ENCODE results near the gene ESR2. TPM values are rescaled to one million over a fixed set of nuclear protein-coding genes. Genes with fewer than 3 reads are reported as not detected.

Gene ESR2
- total RNA-seq, 2 donors from 2014 or later, result not detected

DNA sequence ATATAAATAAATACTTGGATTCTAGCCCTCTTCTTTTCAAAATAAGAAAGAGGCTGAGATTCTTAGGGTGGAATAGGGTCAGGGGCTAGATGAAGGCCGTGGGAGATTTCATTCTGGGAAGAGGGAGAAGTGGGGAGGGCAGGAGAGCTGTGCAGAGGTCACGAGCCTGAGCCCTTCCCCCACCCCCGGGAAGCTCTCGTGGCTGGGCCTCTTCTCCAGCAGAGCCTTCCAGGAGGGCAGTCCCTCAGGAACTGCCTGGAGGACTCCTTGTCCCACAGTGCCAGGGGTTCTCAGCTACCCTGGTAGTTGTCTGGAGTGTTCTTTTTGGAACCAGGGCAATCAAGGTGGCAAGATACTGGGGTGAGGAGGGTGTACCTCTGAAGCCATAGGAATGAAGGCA lies 94.0 kb downstream of the ESR2 start:
- H3K36me3 ChIP-seq (replicated peaks in 1 of 2; ENCODE audit: insufficient read depth in 1 of 2, low read depth in 2 of 2), result no peaks in the 10 kb centered on the region
- TF ChIP-seq POLR2A (IDR thresholded peaks at IDR 0.05), result no peak
- TF ChIP-seq, protein P1, sequence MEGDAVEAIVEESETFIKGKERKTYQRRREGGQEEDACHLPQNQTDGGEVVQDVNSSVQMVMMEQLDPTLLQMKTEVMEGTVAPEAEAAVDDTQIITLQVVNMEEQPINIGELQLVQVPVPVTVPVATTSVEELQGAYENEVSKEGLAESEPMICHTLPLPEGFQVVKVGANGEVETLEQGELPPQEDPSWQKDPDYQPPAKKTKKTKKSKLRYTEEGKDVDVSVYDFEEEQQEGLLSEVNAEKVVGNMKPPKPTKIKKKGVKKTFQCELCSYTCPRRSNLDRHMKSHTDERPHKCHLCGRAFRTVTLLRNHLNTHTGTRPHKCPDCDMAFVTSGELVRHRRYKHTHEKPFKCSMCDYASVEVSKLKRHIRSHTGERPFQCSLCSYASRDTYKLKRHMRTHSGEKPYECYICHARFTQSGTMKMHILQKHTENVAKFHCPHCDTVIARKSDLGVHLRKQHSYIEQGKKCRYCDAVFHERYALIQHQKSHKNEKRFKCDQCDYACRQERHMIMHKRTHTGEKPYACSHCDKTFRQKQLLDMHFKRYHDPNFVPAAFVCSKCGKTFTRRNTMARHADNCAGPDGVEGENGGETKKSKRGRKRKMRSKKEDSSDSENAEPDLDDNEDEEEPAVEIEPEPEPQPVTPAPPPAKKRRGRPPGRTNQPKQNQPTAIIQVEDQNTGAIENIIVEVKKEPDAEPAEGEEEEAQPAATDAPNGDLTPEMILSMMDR (IDR thresholded peaks at IDR 0.05), result no peak
- H3K4me1 ChIP-seq, result peaks cover 89% of the 10 kb centered on the region
- H3K27ac ChIP-seq, result peak overlapping the region in 3 of 4 donors; percentile 24 to 59 (median 41)
- ATAC-seq (peak; percentile 56), DNase-seq (peak; percentile 47 to 72 (median 53))
- H3K27me3 ChIP-seq, result no peaks in the 10 kb centered on the region
- H3K4me3 ChIP-seq, result no peak overlapping the region
- 19 to 25% methylated on average over 4 of the region's 4 CpGs for WGBS, 2 donors
- intact Hi-C loops (cut with DNase I), result no loop called here
- H3K9me3 ChIP-seq, result no peaks in the 10 kb centered on the region

DNA sequence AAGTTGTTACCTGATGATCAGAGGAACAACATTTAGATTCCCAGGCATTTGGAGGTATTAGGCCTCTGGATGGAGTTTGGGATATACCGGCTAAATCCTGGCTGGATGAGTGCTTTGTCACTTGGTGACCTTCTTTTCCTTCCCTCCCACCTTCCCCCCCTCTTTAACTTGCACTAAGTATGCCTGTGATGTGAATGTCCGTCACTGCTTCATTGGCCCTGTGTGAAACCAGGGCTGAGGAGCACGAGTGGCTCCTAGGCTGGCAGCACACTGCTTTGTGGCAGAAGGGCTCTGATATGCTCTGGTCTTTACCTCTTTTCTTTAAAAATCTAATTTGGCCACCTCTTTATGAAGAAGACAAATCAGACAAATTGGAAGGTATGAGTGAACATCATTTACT lies 95.7 kb downstream of the ESR2 start:
- Histone ChIP-seq H3K9me3 (no peaks in the 10 kb centered on the region), H3K27me3 (no peaks in the 10 kb centered on the region), H3K36me3 (replicated peaks in 1 of 2; ENCODE audit: insufficient read depth in 1 of 2, low read depth in 2 of 2) (no peaks in the 10 kb centered on the region), H3K27ac (peak overlapping the region in 2 of 4 donors; percentile 68 to 69), H3K4me1 (peaks cover 97% of the 10 kb centered on the region), H3K4me3 (no peak overlapping the region)
- DNase-seq (no peak), ATAC-seq (no peak)
- intact Hi-C loops (cut with DNase I), result no loop called here
- TF ChIP-seq POLR2A (IDR thresholded peaks at IDR 0.05), result no peak
- TF ChIP-seq, protein P1 (IDR thresholded peaks at IDR 0.05), result no peak
- WGBS, 2 donors, result 54 to 71% methylated on average over 3 of the region's 3 CpGs

DNA sequence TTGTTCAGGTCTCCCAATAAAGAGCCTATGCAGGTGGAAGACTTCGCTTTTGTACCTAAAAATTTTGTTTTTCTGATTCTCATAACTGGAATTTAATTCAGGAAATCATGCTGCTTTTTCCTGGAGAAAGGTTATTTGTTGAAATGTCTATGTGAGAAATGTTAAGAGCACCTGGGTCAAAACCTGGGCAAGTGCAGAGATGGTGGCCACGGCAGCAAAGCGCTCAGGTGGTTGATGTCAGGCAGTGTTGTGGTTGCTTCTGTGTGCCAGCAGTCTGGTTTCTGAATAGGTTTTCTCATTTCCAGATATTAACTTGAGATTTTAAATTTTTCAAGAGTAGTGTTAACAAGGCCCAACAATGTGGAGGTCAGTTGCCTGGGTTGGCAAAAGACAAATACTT lies 96.2 kb downstream of the ESR2 start:
- TF ChIP-seq, protein P1 (IDR thresholded peaks at IDR 0.05), result no peak
- TF ChIP-seq POLR2A (IDR thresholded peaks at IDR 0.05), result no peak
- Histone ChIP-seq H3K27ac (peak overlapping the region in 2 of 4 donors; percentile 68 to 69), H3K4me3 (no peak overlapping the region), H3K27me3 (no peaks in the 10 kb centered on the region), H3K9me3 (no peaks in the 10 kb centered on the region), H3K4me1 (peaks cover 97% of the 10 kb centered on the region), H3K36me3 (replicated peaks in 1 of 2; ENCODE audit: insufficient read depth in 1 of 2, low read depth in 2 of 2) (no peaks in the 10 kb centered on the region)
- ATAC-seq (no peak), DNase-seq (no peak)
- WGBS, 2 donors, result 60 to 74% methylated on average over 3 of the region's 3 CpGs
- intact Hi-C loops (cut with DNase I), result no loop called here

DNA sequence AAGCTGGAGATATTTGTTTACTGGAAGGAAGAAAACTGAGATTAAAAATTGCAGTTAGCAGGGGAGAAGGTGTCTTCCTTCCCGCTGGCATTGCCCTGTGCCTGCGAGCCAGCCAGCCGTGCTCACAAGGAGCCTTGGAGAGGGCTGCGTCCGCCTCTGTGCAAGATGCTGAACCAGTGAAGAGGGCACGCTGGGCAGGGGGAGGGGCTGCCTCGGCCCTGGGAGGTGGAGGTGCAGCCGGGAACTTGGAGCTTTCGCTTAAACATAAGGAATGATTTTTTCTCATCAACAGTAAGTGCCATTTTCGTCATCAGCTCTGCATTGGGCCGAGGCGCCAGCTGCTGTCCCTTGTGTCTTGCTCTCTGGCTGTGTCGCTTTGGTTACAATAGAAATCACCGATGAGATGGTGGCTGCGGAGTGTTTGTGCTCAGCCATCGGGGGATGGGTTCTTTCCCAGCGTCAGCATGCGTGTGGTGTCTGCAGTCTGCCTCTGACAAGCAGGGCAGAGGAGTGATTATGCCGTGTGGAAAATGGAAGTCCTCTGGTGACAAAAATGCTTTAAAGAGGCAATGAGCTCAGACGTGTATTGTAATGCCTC lies 97.3 kb downstream of the ESR2 start:
- intact Hi-C loops (cut with DNase I), result no loop called here
- no peaks in the 10 kb centered on the region for H3K27me3 ChIP-seq
- H3K9me3 ChIP-seq, result no peaks in the 10 kb centered on the region
- no peaks in the 10 kb centered on the region for H3K36me3 ChIP-seq (replicated peaks in 1 of 2; ENCODE audit: insufficient read depth in 1 of 2, low read depth in 2 of 2)
- 12 to 14% methylated on average over 10 to 20 of the region's 20 CpGs for WGBS, 2 donors
- H3K4me3 ChIP-seq, result no peak overlapping the region
- H3K27ac ChIP-seq, result peak overlapping the region; percentile 55 to 69 (median 64)
- peaks cover 97% of the 10 kb centered on the region for H3K4me1 ChIP-seq
- ATAC-seq (peak; percentile 31), DNase-seq (peak; percentile 49 to 76 (median 58))
- peak in 2 of 3 donors; percentile 25 to 26 for TF ChIP-seq POLR2A (IDR thresholded peaks at IDR 0.05)
- TF ChIP-seq, protein P1 (IDR thresholded peaks at IDR 0.05), result no peak

DNA sequence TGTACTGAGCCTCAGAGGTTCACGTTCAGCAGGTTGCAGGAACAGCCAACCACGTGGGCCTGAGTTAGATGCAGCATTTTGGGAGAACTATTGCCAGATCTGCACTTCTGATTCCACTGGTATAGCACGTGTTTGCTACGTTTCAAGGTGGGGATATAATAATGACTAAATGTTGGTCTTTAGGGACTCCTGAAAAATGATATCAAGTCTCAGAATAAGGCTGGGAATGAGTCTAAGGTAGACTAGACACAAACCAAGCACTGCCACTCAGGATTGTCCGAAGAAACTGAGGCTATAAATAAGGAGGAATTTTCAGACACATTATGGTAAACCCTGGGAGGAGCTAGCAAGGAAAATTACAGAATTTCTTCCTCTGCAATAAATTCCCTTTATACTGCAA lies 98.1 kb downstream of the ESR2 start:
- no peaks in the 10 kb centered on the region for H3K9me3 ChIP-seq
- WGBS, 2 donors, result 34 to 44% methylated on average over 5 of the region's 5 CpGs
- H3K27ac ChIP-seq, result peak overlapping the region; percentile 55 to 69 (median 66)
- no peaks in the 10 kb centered on the region for H3K27me3 ChIP-seq
- peaks cover 97% of the 10 kb centered on the region for H3K4me1 ChIP-seq
- ATAC-seq (no peak), DNase-seq (no peak)
- intact Hi-C loops (cut with DNase I), result no loop called here
- H3K4me3 ChIP-seq, result no peak overlapping the region
- no peak for TF ChIP-seq POLR2A (IDR thresholded peaks at IDR 0.05)
- TF ChIP-seq, protein P1 (IDR thresholded peaks at IDR 0.05), result no peak
- H3K36me3 ChIP-seq (replicated peaks in 1 of 2; ENCODE audit: insufficient read depth in 1 of 2, low read depth in 2 of 2), result no peaks in the 10 kb centered on the region

Measured in body of pancreas (tissue), 4 donors.